T-helper 2 cell treated with Interferon-gamma antibody and Interleukin-4, amounts not matched to agents 5 μg/mL and 100 μg/mL, for 36 hours (primary cell): ENCODE measurements around the gene DNAAF2.
"Not testable (repeated sequence)": the region's sequence is repeated elsewhere in the genome, so short reads cannot be mapped to it uniquely, and the experiment has no call there.

Experiments used
- DNase-seq: peaks from one replicate; pipeline ENCODE4 v3.0.0; 2021; ENCODE audit warnings: low spot score
- H3K27ac Mint-ChIP-seq: one replicate; pipeline ENCODE4 v1.8.0; 2021; ENCODE audit warnings: mild to moderate bottlenecking, mixed read lengths
- H3K27me3 Mint-ChIP-seq: one replicate; pipeline ENCODE4 v1.8.0; 2021; ENCODE audit warnings: low read depth, mixed read lengths
- H3K36me3 Mint-ChIP-seq: one replicate; pipeline ENCODE4 v1.8.0; 2021; ENCODE audit warnings: low read depth, mixed read lengths
- H3K4me1 Mint-ChIP-seq: one replicate; pipeline ENCODE4 v1.8.0; 2021; ENCODE audit warnings: low read depth, mixed read lengths
- H3K4me3 Mint-ChIP-seq: one replicate; pipeline ENCODE4 v1.8.0; 2022; ENCODE audit warnings: mild to moderate bottlenecking, moderate library complexity, mixed read lengths
- H3K9me3 Mint-ChIP-seq: one replicate; pipeline ENCODE4 v1.8.0; 2021; ENCODE audit warnings: mixed read lengths

The DNAAF2 gene

DNA sequence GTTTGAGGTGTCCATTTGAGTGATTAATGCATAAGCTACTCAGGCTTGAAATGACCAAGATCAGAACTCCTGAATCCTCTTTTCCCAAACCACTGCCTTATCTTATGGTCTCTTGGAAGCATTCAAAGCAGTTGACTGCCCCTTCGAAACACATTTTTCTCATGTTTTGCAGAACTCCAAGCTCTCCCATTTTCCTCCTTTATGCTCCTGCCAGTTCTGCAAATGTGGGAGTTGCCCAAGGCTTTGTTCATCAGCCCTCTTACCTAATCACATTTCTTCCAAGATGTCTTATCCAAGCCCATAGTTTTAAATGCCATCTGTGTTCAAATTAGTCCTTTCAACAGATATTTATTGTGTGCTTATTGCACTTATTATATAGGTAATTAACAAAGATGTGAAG lies 1.8 kb upstream of the DNAAF2 start:
- Mint-ChIP-seq H3K27ac (peak overlapping the region; percentile 59), H3K9me3 (no peaks in the 10 kb centered on the region), H3K4me1 (peaks cover 29% of the 10 kb centered on the region), H3K27me3 (no peaks in the 10 kb centered on the region), H3K4me3 (peak overlapping the region; percentile 54), H3K36me3 (peaks cover 32% of the 10 kb centered on the region)
- DNase-seq = no peak

DNA sequence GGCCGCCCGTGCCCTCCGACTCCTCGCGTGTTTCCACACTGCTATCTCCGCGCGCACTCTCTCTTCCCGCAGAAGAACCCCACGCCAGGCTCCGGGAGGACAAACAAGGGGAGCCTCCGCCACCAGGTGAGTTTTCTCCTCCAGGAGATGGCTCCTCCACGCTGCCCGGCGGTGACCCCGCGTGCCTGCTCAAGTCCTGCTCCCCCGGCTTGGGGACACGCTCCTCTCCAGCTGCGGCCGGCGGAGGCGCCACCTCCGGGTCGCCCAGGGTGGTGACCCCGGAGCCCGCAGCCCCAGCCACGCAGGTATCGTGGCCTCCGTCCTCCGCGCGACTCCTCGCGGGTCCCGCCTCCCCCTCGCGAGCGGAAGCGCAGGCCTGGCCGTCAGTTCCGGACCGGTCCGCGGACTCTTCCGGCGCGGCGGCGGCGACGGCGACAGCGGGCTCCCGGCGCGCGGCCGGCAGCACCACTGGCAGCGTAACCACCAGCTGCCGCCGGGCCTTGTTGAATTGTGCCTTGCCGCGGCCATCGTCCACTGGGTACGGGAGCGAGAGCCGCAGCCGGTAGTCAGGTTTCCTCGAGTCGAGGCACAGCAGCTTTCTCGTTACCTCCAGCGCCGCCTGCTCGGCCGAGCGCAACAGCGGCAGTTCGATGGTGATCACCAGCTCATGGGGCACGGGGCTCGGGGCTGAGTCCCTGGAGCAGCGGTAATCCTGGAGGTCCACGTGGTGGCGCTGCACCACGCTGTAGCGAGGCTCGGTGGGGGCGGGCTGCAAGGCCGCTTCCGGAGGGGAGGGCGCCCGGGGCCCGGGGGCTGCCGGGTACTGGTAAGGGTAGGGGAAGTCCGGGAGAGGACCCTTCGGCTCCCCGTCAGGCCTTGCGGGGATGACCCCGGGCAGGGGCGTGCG lies 1.2 kb downstream of the DNAAF2 start:
- Mint-ChIP-seq H3K4me3 (peak overlapping the region; percentile 99), H3K27ac (peak overlapping the region; percentile 94), H3K27me3 (no peaks in the 10 kb centered on the region), H3K4me1 (peaks cover 27% of the 10 kb centered on the region), H3K9me3 (no peaks in the 10 kb centered on the region), H3K36me3 (peaks cover 23% of the 10 kb centered on the region)
- peak; percentile 95 for DNase-seq

DNA sequence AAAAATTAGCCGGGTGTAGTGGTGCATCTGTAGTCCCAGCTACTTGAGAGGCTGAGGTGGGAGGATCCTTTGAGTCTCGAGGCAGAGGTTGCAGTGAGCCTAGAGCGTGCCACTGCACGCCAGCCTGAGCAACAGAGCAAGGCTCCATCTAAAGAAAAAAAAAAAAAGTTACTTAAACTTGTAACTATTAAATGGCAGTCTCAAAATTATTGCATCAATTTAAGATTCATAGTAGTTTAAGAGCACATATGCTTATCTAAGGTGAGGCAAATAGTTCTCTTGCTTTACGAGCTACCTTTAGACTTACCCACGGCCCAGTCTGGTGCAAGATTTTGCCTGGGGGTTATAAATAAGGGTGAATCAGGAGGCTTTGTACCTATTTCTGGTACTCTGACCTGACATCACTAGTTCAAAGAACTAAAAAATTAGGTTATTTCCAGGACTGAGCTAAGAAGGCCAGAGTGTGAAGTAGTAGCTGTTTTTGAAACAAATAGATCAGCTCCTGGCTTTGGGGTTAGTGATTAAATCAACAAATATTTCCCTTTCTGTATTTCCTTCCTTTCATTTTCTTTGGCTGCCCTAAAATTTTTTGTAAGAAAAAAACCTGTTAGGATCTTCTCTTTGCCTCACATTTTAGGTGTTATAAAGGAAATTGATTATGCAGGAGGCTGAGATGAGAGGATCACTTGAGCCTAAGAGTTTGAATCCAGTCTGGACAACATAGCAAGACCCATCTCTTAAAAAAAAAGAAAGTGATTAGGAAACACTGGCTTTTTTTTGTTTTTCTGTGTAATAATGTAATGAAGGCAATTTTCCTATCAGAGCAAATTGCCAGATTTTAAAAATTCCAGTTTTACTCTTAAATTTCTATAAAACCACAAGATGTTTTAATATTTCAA lies 10.9 kb downstream of the DNAAF2 start:
- Mint-ChIP-seq H3K36me3 (peaks cover 55% of the 10 kb centered on the region), H3K27me3 (no peaks in the 10 kb centered on the region), H3K27ac (peak overlapping the region; percentile 73), H3K4me1 (peaks cover 38% of the 10 kb centered on the region), H3K4me3 (peak overlapping the region; percentile 98), H3K9me3 (no peaks in the 10 kb centered on the region)
- DNase-seq = no peak

DNA sequence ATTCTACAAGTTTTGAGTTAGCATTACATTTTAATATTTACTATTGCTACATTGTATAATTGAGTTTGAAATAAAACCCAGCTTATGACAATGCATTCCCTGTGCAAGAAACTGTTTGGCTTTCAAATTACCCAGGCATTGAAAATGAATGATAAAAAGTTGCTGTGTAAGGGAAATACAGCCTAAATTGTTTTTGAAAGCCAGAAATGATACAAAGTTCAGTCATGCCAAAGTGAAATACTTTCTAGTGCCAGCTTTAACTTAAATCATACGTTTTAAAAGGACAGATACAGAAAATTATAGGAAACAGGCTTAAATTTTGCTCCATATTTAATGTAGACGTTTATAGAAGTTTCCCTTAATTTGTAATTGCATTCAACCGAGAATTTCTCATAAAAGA lies 11.7 kb downstream of the DNAAF2 start:
- Mint-ChIP-seq H3K4me3 (peak overlapping the region; percentile 98), H3K27me3 (no peaks in the 10 kb centered on the region), H3K27ac (peak overlapping the region; percentile 73), H3K36me3 (peaks cover 63% of the 10 kb centered on the region), H3K4me1 (peaks cover 43% of the 10 kb centered on the region), H3K9me3 (no peaks in the 10 kb centered on the region)
- DNase-seq = no peak

DNA sequence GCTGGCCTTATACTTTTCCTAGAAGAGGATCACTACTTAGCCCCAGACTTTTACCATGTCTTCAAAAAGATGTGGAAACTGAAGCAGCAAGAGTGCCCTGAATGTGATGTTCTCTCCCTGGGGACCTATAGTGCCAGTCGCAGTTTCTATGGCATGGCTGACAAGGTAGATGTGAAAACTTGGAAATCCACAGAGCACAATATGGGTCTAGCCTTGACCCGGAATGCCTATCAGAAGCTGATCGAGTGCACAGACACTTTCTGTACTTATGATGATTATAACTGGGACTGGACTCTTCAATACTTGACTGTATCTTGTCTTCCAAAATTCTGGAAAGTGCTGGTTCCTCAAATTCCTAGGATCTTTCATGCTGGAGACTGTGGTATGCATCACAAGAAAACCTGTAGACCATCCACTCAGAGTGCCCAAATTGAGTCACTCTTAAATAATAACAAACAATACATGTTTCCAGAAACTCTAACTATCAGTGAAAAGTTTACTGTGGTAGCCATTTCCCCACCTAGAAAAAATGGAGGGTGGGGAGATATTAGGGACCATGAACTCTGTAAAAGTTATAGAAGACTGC lies 12.9 kb downstream of the DNAAF2 start:
- Mint-ChIP-seq H3K9me3 (no peaks in the 10 kb centered on the region), H3K27ac (peak overlapping the region; percentile 76), H3K36me3 (peaks cover 68% of the 10 kb centered on the region), H3K4me1 (peaks cover 48% of the 10 kb centered on the region), H3K4me3 (peak overlapping the region; percentile 98), H3K27me3 (no peaks in the 10 kb centered on the region)
- no peak for DNase-seq

DNA sequence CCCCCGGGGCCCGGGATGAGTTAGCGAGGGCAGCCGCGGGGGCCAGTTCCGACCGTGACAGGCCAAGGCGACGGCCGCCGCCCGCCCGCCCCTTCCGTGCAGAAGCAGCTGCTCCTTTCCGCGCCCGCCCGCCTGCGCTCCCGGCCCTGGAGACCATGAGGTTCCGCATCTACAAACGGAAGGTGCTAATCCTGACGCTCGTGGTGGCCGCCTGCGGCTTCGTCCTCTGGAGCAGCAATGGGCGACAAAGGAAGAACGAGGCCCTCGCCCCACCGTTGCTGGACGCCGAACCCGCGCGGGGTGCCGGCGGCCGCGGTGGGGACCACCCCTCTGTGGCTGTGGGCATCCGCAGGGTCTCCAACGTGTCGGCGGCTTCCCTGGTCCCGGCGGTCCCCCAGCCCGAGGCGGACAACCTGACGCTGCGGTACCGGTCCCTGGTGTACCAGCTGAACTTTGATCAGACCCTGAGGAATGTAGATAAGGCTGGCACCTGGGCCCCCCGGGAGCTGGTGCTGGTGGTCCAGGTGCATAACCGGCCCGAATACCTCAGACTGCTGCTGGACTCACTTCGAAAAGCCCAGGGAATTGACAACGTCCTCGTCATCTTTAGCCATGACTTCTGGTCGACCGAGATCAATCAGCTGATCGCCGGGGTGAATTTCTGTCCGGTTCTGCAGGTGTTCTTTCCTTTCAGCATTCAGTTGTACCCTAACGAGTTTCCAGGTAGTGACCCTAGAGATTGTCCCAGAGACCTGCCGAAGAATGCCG lies 13.7 kb downstream of the DNAAF2 start:
- DNase-seq = no peak
- no peaks in the 10 kb centered on the region for H3K27me3 Mint-ChIP-seq
- peak overlapping the region; percentile 98 for H3K27ac Mint-ChIP-seq
- peaks cover 72% of the 10 kb centered on the region for H3K36me3 Mint-ChIP-seq
- H3K9me3 Mint-ChIP-seq = no peaks in the 10 kb centered on the region
- H3K4me3 Mint-ChIP-seq = peak overlapping the region; percentile 98
- peaks cover 49% of the 10 kb centered on the region for H3K4me1 Mint-ChIP-seq

DNA sequence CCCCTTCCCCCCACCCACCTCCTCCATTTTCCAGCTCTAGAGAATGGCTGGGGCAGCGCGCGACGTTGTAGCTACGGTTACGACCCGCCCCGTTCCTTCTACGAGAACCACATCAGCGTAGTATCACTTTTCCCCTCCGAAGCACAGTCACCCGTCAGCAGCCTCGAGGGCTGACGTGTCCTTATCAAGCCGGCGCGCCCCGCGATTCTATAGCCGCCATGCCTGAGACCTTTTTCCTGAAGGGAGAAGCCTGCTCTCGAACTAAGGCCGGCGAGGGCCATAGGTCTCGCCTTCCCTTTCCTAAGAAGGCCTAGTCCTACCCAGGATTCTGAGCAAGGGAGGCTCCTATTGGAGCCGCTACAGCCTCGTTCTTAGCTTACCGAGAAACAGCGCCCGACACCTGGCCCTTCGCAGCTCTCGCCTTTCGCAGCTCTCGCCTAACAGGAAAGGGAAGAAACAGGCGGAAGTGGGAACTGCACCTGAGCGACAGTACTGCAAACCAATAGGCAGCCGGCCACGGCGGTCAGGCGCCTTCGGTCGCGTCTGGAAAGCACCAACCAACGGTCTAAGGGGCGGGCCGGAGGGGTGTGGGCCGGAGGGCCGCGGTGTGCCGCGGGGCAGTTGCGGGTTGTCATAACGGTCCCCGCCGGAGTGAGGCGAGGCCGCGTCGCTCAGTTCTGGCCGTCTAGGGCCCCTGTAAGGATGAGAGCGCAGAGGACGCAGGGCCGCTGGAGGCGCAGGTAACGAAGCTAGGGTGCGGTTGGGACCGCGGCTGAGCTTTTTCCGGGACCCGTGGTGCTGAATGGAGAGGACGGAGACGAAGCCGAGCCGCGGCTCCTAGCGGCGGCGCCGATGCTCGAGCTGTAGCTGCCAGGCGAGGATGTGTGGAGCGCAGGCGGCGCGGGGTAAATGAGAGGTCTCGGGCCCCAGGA lies 14.6 kb downstream of the DNAAF2 start, which contains the start of the genes MGAT2 and RPL36AL:
Gene MGAT2 (plus strand): TSS at position 618 of the 932 bp plus-strand sequence. CDS start 470 bp downstream, outside the sequence.
Gene RPL36AL (minus strand): TSS at position 445 of the 932 bp plus-strand sequence. CDS start 1,522 bp downstream, outside the sequence.
- Mint-ChIP-seq H3K9me3 (no peaks in the 10 kb centered on the region), H3K27ac (peak within 1 kb of the TSS; percentile 98), H3K4me1 (peaks cover 48% of the 10 kb centered on the region), H3K36me3 (peaks cover 73% of the 10 kb centered on the region), H3K27me3 (no peaks in the 10 kb centered on the region), H3K4me3 (peak within 1 kb of the TSS; percentile 98)
- peak; percentile 97 for DNase-seq

DNA sequence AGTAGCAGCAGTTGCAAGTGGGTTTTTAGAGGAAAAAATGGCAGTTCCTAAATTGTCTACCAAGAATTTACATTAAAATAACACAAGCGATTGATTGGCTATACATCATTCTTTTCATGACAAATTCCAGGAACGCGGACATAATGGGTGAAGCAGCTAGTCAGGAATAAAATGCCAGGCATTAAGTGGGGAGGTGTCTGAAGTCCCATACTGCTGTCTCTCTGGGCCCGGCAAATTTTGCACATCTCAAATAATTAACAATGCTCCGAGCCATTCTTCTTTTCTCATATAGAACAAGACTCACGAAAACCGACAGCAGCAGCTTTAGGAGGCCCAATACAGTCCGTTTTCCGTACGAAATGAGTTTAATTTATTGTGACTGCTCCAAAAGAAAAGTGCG lies 15.3 kb downstream of the DNAAF2 start:
- H3K36me3 Mint-ChIP-seq = peaks cover 70% of the 10 kb centered on the region
- H3K4me3 Mint-ChIP-seq = peak overlapping the region; percentile 98

DNA sequence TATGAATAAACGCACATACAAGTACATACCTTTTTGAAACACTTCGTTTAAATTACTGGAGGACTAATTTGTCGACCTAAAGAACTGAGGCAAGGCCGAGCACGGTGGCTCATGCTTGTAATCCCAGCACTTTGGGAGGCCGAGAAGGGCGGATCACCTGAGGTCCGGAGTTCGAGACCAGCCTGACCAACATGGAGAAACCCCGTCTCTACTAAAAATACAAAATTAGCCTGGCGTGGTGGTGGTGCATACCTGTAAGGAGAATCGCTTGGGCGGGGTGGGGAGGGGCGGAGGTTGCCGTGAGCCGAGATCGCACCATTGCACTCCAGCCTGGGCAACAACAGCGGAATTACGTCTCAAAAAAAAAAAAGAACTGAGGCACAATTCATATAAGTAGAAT lies 15.8 kb downstream of the DNAAF2 start:
- Mint-ChIP-seq H3K27ac (peak overlapping the region; percentile 98), H3K4me3 (peak overlapping the region; percentile 98), H3K4me1 (peaks cover 41% of the 10 kb centered on the region), H3K36me3 (peaks cover 69% of the 10 kb centered on the region)
- not testable (repeated sequence) for H3K9me3 Mint-ChIP-seq, DNase-seq, H3K27me3 Mint-ChIP-seq

More for the DNA sequence above, 15.3 kb downstream of the DNAAF2 start:
- H3K27me3 Mint-ChIP-seq = no peaks in the 10 kb centered on the region
- H3K4me1 Mint-ChIP-seq = peaks cover 43% of the 10 kb centered on the region
- H3K27ac Mint-ChIP-seq = peak overlapping the region; percentile 98
- H3K9me3 Mint-ChIP-seq = no peaks in the 10 kb centered on the region
- no peak for DNase-seq

DNA sequence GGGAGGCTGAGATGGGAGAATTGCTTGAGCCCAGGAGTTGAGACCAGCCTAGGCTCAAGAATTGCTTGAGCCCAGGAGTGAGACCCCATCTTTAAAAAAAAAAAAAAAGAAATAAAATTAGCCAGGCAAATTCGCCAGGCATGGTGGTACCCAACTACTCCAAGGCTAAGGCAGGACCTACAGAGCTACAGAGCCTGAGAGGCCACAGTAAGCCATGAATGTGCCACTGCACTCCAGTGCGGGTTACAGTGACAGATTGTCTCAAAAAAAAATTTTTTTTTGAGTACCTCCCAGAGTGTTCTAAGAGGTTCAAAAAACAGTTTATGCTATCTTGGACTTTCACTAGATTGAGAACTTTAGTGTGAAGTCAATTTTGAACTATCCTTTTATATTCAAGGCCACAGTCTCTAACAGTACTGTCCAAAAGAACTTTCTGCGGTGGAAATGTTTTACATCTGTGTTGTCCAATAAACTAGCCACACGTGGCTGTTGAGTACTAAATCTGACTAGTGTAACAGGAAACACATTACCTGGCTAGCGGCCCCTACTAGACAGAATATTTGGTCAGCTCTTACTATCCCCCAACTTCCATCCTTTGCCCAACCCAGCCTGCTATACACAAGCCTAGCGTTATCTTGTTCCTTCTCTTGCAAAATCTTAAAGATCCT lies 17.1 kb downstream of the DNAAF2 start:
- peaks cover 32% of the 10 kb centered on the region for H3K4me1 Mint-ChIP-seq
- DNase-seq = no peak
- H3K36me3 Mint-ChIP-seq = peaks cover 64% of the 10 kb centered on the region
- H3K27ac Mint-ChIP-seq = peak overlapping the region; percentile 47
- no peaks in the 10 kb centered on the region for H3K27me3 Mint-ChIP-seq
- peak overlapping the region; percentile 98 for H3K4me3 Mint-ChIP-seq
- no peaks in the 10 kb centered on the region for H3K9me3 Mint-ChIP-seq

DNA sequence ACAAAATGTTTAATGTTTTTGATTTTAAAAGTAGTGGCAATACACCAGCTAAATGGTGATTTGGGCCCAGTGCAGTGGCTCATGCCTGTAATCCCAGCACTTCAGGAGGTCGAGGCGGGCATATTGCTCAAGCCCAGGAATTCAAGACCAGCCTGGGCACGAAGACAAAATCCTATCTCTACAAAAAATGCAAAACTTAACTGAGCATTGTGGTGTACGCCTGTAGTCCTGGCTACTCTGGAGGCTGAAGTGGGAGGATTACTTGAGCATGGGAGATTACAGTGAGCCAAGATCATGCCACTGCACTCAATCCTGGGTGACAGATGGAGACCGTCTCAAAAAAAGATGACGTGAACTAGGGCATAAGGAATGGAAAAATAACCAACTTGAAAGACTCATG lies 19.3 kb downstream of the DNAAF2 start:
- no peak overlapping the region for H3K27ac Mint-ChIP-seq
- H3K4me3 Mint-ChIP-seq = no peak overlapping the region
- H3K9me3 Mint-ChIP-seq = no peaks in the 10 kb centered on the region
- H3K27me3 Mint-ChIP-seq = no peaks in the 10 kb centered on the region
- H3K36me3 Mint-ChIP-seq = peaks cover 57% of the 10 kb centered on the region
- H3K4me1 Mint-ChIP-seq = peaks cover 26% of the 10 kb centered on the region
- DNase-seq = no peak

DNA sequence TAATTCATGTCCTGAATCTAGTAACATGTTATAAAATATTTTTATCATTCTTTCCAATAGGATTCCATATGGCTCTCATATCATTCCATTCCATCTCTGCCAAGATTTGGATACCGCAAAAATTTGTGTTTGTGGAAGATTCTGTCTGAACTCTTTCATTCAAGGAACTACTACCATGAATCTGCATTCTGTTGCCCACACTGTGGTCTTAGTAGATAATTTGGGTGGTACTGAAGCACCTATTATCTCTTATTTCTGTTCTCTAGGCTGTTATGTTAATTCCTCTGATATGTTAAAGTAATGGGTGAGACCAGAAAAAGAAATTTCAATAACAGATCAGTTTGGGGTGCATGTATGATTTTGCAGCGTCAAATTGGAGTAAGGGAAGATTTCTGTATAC lies 20.8 kb downstream of the DNAAF2 start:
- H3K4me3 Mint-ChIP-seq = no peak overlapping the region
- no peaks in the 10 kb centered on the region for H3K27me3 Mint-ChIP-seq
- H3K36me3 Mint-ChIP-seq = peaks cover 48% of the 10 kb centered on the region
- no peaks in the 10 kb centered on the region for H3K9me3 Mint-ChIP-seq
- no peak overlapping the region for H3K27ac Mint-ChIP-seq
- DNase-seq = no peak
- peaks cover 26% of the 10 kb centered on the region for H3K4me1 Mint-ChIP-seq
